Kidney (tissue), 14 donors: Measurements from ENCODE around the gene VSIG10. TPM values are rescaled to one million over a fixed set of nuclear protein-coding genes. Genes with fewer than 3 reads are reported as not detected.
"Not testable (repeated sequence)": the region's sequence is repeated elsewhere in the genome, so short reads cannot be mapped to it uniquely, and the experiment has no call there.

Experiments
- DNase-seq, 5 donors: peaks; one replicate each; pipeline ENCODE4 v3.0.0-alpha.2; 2013 to 2020
- FAIRE-seq: peaks from 2 replicates; lab custom pipeline; 2012; peaks lifted over from hg19 to GRCh38; lab: Jason Lieb, UNC
- H3K27ac ChIP-seq, 2 donors: one replicate each; pipeline ENCODE4 v1.7.0; 2013; ENCODE audit warnings: low read depth in 2 of 2, low read length in 2 of 2, inconsistent platforms in 1 of 2
- H3K27me3 ChIP-seq: one replicate; pipeline ENCODE4 v1.7.1; 2013; ENCODE audit warnings: low read length, inconsistent platforms; ENCODE audit not compliant: control insufficient read depth, insufficient read depth
- H3K36me3 ChIP-seq, 3 donors: one replicate each; pipeline versions ENCODE4 v1.7.0 to v1.7.1; 2013; ENCODE audit warnings: low read length in 3 of 3, control low read depth in 1 of 3, inconsistent platforms in 1 of 3; ENCODE audit not compliant: insufficient read depth in 3 of 3, control insufficient read depth in 2 of 3
- H3K4me1 ChIP-seq, 3 donors: one replicate each; pipeline versions ENCODE4 v1.7.0 to v1.7.1; 2013; ENCODE audit warnings: low read length in 3 of 3, inconsistent platforms in 1 of 3, low read depth in 1 of 3; ENCODE audit not compliant: control insufficient read depth in 2 of 3, insufficient read depth in 2 of 3
- H3K4me3 ChIP-seq, 3 donors: one replicate each; pipeline versions ENCODE4 v1.7.0 to v1.8.1; 2013; ENCODE audit warnings: low read length in 3 of 3, control low read depth in 1 of 3, inconsistent platforms in 1 of 3
- H3K9ac ChIP-seq, 3 donors: one replicate each; pipeline versions ENCODE4 v1.7.0 to v1.7.1; 2013; ENCODE audit warnings: low read length in 3 of 3, control low read depth in 1 of 3, inconsistent platforms in 1 of 3
- H3K9me3 ChIP-seq, 3 donors: one replicate each; pipeline versions ENCODE4 v1.7.0 to v1.7.1; 2013; ENCODE audit warnings: low read length in 3 of 3, control low read depth in 1 of 3, inconsistent platforms in 1 of 3; ENCODE audit not compliant: control insufficient read depth in 2 of 3, insufficient read depth in 1 of 3
- intact Hi-C: fragments of 100-400 bp; cut with DNase I; formaldehyde crosslinking; loops from one replicate; pipeline ENCODE4 v1.11.1; 2022
- polyA plus RNA-seq: library from polyadenylated mRNA; stranded (reverse); fragments of 350-450 nt; fragmentation: Illumina TruSeq; extraction: RNeasy Lipid Tissue Mini Kit (QIAGEN cat#74804); gene quantifications from one replicate; pipeline ENCODE4 v1.2.3, GENCODE V29; 2014; ENCODE audit warnings: low read depth, low replicate concordance; ENCODE audit not compliant: insufficient read depth
- total RNA-seq: library from RNA; stranded (reverse); fragmentation: NEBNext Ultra II Directional; extraction: Animal tissue kit (Norgen Biotek cat#: 25700); gene quantifications from one replicate; pipeline ENCODE4 v1.2.1, GENCODE V29; 2021
- TF ChIP-seq, protein P1 (sequence below): IDR thresholded peaks from 3 replicates; pipeline ENCODE4 v1.5.1; 2012; ENCODE audit warnings: mild to moderate bottlenecking, moderate library complexity, borderline replicate concordance; ENCODE audit not compliant: insufficient read depth; ENCODE audit errors: extremely low read depth
- donor health status: control.
- donor health status: control.
- donor health status: control.
- donor health status: control.
- donor health status: control.
- donor health status: DM: yes; HTN: yes; CAD: no.
- donor health status: Normal renal cell carcinoma (clear cell type).

Gene VSIG10
- total and polyA plus RNA-seq, 2 donors from 2014 or later, result 15.8 to 26.1 TPM

DNA sequence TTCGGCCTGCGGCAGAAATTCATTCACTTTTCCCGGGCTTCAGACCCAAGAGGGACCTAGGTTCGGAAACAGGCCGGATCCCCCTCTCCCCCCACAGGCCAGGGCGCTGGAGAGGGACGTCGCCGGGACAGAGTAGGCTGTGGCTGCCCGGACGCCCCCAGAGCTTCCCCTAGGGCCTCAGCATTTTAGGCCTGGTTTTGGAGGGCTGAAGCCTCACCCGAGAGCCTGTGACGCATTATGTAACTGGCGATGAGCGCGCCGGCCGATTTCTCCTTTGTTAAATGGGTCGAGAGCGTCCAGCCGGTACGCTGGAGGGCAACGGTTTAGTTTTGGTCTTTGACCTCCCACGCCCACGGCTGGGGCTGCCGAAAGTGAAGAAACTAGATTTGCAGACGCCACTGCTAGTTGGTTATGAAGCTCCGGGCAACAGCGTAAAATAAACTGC lies 32.8 kb upstream of the VSIG10 start:
- Histone ChIP-seq H3K36me3 (peaks cover 5 to 26% (median 18%) of the 10 kb centered on the region in 3 donors), H3K4me1 (peaks cover 0 to 17% (median 0%) of the 10 kb centered on the region in 3 donors), H3K9ac (peak overlapping the region; percentile 56 to 98 (median 90)), H3K27me3 (no peaks in the 10 kb centered on the region), H3K9me3 (no peaks in the 10 kb centered on the region), H3K27ac (peak overlapping the region; percentile 89 to 95), H3K4me3 (peak overlapping the region; percentile 50 to 70 (median 63))
- no peak for FAIRE-seq
- peak; percentile 45 to 82 (median 66) for DNase-seq
- TF ChIP-seq, protein P1, sequence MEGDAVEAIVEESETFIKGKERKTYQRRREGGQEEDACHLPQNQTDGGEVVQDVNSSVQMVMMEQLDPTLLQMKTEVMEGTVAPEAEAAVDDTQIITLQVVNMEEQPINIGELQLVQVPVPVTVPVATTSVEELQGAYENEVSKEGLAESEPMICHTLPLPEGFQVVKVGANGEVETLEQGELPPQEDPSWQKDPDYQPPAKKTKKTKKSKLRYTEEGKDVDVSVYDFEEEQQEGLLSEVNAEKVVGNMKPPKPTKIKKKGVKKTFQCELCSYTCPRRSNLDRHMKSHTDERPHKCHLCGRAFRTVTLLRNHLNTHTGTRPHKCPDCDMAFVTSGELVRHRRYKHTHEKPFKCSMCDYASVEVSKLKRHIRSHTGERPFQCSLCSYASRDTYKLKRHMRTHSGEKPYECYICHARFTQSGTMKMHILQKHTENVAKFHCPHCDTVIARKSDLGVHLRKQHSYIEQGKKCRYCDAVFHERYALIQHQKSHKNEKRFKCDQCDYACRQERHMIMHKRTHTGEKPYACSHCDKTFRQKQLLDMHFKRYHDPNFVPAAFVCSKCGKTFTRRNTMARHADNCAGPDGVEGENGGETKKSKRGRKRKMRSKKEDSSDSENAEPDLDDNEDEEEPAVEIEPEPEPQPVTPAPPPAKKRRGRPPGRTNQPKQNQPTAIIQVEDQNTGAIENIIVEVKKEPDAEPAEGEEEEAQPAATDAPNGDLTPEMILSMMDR, result no peak
- intact Hi-C loops, result no loop called here

DNA sequence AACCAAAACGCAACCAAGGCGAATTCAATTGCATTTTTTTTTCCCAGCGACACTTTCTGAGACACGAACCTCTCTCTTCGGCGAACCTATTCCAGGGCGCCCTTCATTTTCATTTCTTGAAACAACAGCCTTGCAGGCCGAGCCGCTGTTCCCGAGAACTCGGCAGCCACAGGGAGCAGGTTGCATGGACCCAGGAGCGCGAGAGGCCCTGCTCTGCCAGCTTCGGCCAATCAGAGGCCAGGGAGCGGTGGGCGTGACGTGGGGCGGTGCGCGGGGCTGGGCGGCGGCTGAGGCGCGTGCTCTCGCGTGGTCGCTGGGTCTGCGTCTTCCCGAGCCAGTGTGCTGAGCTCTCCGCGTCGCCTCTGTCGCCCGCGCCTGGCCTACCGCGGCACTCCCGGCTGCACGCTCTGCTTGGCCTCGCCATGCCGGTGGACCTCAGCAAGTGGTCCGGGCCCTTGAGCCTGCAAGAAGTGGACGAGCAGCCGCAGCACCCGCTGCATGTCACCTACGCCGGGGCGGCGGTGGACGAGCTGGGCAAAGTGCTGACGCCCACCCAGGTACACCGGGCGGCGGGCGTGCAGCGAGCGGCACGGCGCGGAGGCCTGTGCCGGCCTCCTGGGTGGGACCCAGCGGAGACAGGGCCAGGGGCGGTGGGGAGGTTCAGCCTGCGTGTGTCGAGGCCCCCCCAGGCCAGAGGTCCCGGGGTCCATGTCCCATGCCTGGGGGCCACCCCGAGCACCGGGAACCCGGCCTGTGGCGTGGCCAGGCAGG lies 32.2 kb upstream of the VSIG10 start, which contains the start of gene PEBP1:
TSS of gene PEBP1 (plus strand) at position 337 of the 771 bp plus-strand sequence. CDS start at position 423, 86 bp downstream.
- DNase-seq (peak; percentile 95 to 99 (median 95)), FAIRE-seq (no peak)
- TF ChIP-seq, protein P1, result no peak
- Histone ChIP-seq H3K9ac (peak within 1 kb of the TSS; percentile 56 to 98 (median 90)), H3K9me3 (no peaks in the 10 kb centered on the region), H3K27me3 (no peaks in the 10 kb centered on the region), H3K4me1 (peaks cover 0 to 17% (median 0%) of the 10 kb centered on the region in 3 donors), H3K27ac (peak within 1 kb of the TSS; percentile 89 to 95), H3K4me3 (peak within 1 kb of the TSS; percentile 50 to 70 (median 63)), H3K36me3 (peaks cover 5 to 22% (median 16%) of the 10 kb centered on the region in 3 donors)
- intact Hi-C loops, result no loop called here

DNA sequence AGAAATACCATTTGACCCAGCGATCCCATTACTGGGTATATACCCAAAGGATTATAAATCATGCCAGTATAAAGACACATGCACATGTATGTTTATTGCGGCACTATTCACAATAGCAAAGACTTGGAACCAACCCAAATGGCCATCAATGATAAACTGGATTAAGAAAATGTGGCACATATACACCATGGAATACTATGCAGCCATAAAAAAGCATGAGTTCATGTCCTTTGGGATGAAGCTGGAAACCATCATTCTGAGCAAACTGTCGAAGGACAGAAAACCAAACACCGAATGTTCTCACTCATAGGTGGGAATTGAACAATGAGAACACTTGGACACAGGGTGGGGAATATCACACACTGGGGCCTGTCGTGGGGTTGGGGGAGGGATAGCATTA lies 25.6 kb upstream of the VSIG10 start:
- intact Hi-C loops, DNase-seq: not testable (repeated sequence)

DNA sequence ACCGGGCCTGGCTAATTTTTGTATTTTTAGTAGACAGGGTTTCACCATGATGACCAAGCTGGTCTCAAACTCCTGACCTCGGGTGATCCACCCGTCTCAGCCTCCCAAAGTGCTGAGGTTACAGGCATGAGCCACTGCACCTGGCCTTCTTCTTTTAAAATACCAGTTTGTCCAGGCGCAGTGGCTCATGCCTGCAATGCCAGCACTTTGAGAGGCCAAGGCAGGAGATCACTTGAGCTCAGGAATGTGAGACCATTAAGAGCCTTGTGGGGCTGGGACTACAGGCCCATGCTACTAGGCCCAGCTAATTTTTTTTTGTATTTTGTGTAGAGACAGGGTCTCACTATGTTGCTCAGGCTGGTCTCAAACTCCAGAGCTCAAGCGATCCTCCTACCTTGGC lies 24.1 kb upstream of the VSIG10 start:
- H3K9me3 ChIP-seq, result no peaks in the 10 kb centered on the region
- DNase-seq (no peak), FAIRE-seq (no peak)
- H3K4me1 ChIP-seq, result peaks cover 0 to 4% (median 0%) of the 10 kb centered on the region in 3 donors
- no peak overlapping the region for H3K27ac ChIP-seq
- H3K4me3 ChIP-seq, result no peak overlapping the region
- TF ChIP-seq, protein P1, result no peak
- no peaks in the 10 kb centered on the region for H3K27me3 ChIP-seq
- intact Hi-C loops, result no loop called here
- no peak overlapping the region for H3K9ac ChIP-seq
- H3K36me3 ChIP-seq, result no peaks in the 10 kb centered on the region

More for the DNA sequence above, 25.6 kb upstream of the VSIG10 start:
- H3K9me3 ChIP-seq, H3K36me3 ChIP-seq, H3K27me3 ChIP-seq, H3K27ac ChIP-seq, H3K4me3 ChIP-seq, H3K9ac ChIP-seq, FAIRE-seq, H3K4me1 ChIP-seq: not testable (repeated sequence)
